H1 (cell line): ENCODE measurements around the gene TMEM45B.

Source experiments
- CEBPB ChIP-seq: IDR thresholded peaks from 2 replicates; pipeline ENCODE4 v1.6.1; 2012; ENCODE audit warnings: low read depth, low read length
- CTCF ChIP-seq, 3 experiments: IDR thresholded peaks; 1 replicate in 2 of 3; 2 replicates in 1 of 3; pipeline versions ENCODE4 v1.5.1 to v1.6.1; 2011; ENCODE audit warnings: low read length in 3 of 3, mild to moderate bottlenecking in 3 of 3, inconsistent platforms in 2 of 3, low read depth in 1 of 3, moderate library complexity in 1 of 3; ENCODE audit not compliant: insufficient read depth in 1 of 3; ENCODE audit errors: control extremely low read depth in 1 of 3
- E2F6 ChIP-seq: IDR thresholded peaks from 2 replicates; pipeline ENCODE4 v1.6.1; 2012; ENCODE audit warnings: inconsistent platforms
- TAF1 ChIP-seq: IDR thresholded peaks from 2 replicates; pipeline ENCODE4 v1.6.1; 2011; ENCODE audit warnings: mild to moderate bottlenecking, low read depth, low read length
- TAF7 ChIP-seq: optimal IDR thresholded peaks from 2 replicates; pipeline ENCODE3; 2011; ENCODE audit warnings: low read depth, mild to moderate bottlenecking, inconsistent platforms, low read length, moderate library complexity, borderline replicate concordance

GRCh38 chr11:129866311-129866710 is 50.7 kb downstream of the TMEM45B start:
- TF ChIP-seq TAF7: no peak
- TF ChIP-seq E2F6: no peak
- TF ChIP-seq TAF1: no peak
- TF ChIP-seq CEBPB: no peak
- TF ChIP-seq CTCF (IDR thresholded peaks at IDR 0.05; ENCODE audit: control extremely low read depth in 1 of 3, insufficient read depth in 1 of 3, low read depth in 1 of 3, low read length in 3 of 3): no peak
